Left renal cortex interstitium (tissue), 4 donors: ENCODE measurements around the gene DISC1. TPM values are rescaled to one million over a fixed set of nuclear protein-coding genes. Genes with fewer than 3 reads are reported as not detected.

Experiments
- DNase-seq, 4 donors: peaks; one replicate each; pipeline ENCODE4 v3.0.0-alpha.2; 2013; ENCODE audit warnings: low read depth in 4 of 4, low spot score in 2 of 4, missing footprints in 1 of 4
- polyA plus RNA-seq, 4 donors: library from polyadenylated mRNA; unstranded; fragments of 120-200 nt; gene quantifications; one replicate each; pipeline ENCODE4 v1.2.1, GENCODE V29; 2013; ENCODE audit not compliant: insufficient read length in 4 of 4

The DISC1 gene
- polyA plus RNA-seq, 4 donors: 5.3 to 6.6 (median 5.6) TPM

DNA sequence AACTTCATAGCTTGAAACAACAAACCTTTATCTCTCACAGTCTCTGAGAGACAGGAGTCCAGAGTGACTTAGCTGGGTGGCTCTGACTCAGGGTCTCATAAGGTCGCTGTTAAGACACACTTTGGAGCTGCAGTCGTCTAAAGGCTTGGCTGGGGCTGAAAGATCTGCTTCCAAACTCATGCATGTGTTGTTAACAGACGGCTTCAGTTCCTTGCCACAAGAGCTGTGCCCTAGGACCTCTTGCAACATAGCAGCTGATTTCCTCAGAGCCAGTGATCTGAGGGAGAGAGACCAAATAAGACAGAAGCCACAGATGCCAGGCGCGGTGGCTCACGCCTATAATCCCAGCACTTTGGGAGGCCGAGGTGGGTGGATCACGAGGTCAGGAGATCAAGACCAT is 176.8 kb downstream of the DISC1 start:
- DNase-seq: no peak

- no peak for DNase-seq
Observed at GRCh38 chr1:231806623-231807495, 180.3 kb downstream of the DISC1 start.

- no peak for DNase-seq
Observed at GRCh38 chr1:231807541-231807940, 181.0 kb downstream of the DISC1 start.

GRCh38 chr1:231808116-231808515 is 181.5 kb downstream of the DISC1 start:
- no peak for DNase-seq

DNA sequence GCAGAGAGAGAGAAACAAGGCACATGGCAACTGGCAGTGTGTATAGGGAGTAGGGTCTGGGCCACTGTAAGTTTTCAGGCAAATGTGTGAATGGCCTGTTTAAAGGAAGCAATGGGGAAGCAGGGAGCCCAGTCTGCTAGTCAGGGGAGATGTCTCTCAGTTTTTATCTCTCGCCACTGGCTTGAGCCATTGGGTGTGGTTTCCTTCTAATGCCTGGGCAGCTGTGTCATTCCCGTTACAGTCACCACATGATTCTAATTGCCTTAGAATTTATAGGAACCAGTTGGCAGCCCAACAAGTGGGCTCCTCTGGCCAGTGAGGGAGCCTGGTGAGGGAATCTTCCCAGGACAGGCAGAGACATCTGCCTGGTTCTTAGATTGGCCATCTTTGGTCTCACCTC is 182.4 kb downstream of the DISC1 start:
- DNase-seq: no peak

DNA sequence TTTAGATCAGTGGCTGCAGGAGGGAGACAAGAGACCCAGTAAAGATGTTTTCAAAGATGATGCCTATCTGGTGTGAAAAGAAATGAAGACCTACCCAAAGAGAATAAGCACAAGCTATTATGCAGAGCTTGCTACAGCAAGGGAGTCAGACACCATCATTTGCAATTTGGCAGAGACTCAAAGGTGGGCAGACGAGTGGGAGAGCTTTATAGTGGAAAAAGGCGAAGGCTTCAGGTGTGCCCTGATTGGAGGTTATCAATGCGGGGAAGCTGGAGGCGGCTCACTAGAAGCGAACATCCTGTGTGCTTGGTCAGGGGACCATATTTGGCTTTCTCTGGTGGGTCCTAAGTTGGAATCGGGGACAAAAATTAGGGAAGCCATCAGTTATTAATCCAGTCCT is 183.8 kb downstream of the DISC1 start:
- DNase-seq: no peak

GRCh38 chr1:231814021-231814420 is 187.4 kb downstream of the DISC1 start:
- peak in 1 of 4 donors; percentile 13 for DNase-seq

GRCh38 chr1:231814521-231814920 is 187.9 kb downstream of the DISC1 start:
- DNase-seq: no peak

GRCh38 chr1:231817801-231818200 is 191.2 kb downstream of the DISC1 start:
- no peak for DNase-seq

GRCh38 chr1:231818337-231818736 is 191.7 kb downstream of the DISC1 start:
- DNase-seq: no peak

- DNase-seq: no peak
Observed at GRCh38 chr1:231821281-231821680, 194.7 kb downstream of the DISC1 start.

GRCh38 chr1:231822041-231822440 is 195.5 kb downstream of the DISC1 start:
- no peak for DNase-seq

DNA sequence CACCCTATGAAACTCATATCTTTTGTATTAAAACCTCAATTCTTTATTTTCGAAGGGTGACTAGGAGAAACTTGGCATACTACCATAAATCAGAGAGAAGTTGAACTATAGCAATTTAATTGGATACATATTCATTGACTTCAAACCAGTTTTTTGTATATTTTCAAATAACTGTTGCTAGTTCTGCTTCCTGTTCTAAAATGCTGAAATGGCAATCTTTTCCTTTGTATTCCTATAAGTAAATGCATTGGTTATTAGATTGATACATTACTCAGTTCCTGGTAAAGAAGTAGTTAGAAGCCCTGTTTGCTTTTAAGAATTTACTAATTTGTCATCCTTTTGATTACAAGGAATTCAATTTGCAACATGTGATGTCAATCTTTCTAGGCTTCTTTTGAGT is 200.0 kb downstream of the DISC1 start:
- DNase-seq: no peak

DNA sequence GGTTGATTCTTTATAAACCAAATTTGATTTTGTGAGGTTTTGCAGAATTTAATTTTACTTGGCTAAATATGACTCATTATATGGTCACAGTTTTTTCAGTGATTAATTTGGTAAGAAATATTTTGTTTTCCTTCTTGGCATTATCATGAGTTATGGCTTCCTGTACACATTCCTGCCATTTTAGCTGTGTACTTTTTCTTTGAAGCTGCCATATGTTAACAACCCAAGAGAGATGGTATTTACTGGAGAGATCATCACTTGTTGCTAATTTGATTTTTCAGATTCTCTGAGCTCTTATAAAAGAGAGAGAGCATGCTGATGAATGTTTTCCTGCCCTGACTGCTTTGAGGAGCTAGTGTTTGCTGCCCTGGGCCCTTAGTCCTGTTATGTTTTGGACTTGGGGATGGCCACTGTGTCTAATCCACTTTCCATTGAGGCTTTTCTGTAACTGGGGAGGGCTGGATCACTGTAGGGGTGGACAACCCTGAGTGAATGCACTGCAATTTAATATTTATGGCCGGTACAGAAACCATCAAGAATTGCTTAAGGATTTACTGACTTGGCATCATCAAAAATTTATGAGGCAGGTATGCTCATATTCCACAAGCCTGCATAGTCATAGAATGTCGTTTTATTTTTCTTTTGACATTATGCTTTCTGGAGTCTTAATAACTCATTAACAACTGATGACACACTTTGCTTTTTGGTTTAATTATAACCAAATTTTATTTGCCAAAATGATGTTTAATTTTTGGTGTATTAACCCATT is 200.9 kb downstream of the DISC1 start:
- DNase-seq: no peak

GRCh38 chr1:231828182-231828920 is 201.8 kb downstream of the DISC1 start:
- DNase-seq: no peak

DNA sequence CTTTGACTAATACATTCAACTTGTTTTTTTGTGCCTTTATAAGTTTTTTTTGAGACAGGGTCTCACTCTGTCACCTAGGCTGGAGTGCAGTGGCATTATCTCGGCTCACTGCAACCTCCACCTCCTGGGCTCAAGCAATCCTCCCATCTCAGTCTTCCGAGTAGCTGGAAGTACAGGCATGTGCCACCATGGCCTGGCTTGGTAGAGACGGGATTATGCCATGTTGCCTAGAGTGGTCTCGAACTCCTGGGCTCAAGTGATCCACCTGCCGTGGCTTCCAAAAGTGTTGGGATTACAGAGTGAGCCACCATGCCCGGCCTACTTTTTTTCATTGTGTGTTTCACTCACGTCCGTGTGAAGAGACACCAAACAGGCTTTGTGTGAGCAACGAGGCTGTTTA is 202.7 kb downstream of the DISC1 start:
- no peak for DNase-seq

DNA sequence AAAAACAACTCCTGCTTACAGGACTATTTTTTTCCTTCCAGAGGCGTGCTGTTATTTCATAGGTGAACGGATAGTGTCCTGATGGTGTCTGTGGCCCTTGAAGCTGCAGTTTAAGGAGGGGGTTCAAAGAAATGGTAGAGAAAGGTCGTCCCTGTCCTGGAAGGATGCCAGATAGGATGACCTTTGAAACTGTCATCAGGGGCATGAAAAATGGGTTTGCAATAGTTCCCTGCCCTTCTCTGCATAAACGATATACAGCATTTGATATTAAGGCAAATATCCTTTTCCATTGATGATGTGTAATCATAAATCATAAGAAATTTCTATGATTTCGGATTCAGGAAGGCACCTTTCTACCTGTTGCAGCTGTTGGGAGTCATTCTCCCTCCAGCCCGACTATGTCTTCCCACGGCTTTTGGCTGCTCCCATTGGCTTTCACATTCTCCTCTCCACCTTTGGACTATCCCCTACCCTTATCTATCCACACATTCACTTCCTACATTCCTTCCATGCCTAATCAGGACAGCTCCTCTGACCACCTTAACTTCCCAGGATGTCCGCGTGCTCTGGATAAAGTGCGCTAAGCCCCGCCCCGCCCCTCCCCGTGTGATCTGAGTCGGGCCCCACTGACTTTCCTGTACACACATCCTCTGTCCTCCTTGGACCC is 209.8 kb downstream of the DISC1 start:
- no peak for DNase-seq

DNA sequence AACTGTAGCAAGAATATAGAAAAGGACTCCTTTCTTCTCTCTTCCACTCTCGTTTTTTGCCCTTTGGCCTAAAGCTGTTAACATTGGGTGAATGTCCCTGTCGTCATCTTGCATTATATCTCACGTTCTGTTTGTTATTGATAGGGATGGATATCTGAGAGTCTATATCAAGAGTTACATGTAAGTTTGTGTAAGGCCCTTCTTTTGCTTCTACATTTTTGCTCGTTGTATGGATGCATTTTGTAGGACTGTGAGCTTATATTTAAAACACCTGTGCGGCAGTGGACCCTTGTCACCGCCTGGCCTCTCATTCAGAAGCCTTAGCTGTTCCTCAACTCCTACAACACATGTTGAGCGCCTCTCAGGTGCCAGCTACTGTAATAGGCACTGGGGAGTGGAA is 211.9 kb downstream of the DISC1 start:
- no peak for DNase-seq

- DNase-seq: no peak
Observed at GRCh38 chr1:231839999-231840398, 213.4 kb downstream of the DISC1 start.

DNA sequence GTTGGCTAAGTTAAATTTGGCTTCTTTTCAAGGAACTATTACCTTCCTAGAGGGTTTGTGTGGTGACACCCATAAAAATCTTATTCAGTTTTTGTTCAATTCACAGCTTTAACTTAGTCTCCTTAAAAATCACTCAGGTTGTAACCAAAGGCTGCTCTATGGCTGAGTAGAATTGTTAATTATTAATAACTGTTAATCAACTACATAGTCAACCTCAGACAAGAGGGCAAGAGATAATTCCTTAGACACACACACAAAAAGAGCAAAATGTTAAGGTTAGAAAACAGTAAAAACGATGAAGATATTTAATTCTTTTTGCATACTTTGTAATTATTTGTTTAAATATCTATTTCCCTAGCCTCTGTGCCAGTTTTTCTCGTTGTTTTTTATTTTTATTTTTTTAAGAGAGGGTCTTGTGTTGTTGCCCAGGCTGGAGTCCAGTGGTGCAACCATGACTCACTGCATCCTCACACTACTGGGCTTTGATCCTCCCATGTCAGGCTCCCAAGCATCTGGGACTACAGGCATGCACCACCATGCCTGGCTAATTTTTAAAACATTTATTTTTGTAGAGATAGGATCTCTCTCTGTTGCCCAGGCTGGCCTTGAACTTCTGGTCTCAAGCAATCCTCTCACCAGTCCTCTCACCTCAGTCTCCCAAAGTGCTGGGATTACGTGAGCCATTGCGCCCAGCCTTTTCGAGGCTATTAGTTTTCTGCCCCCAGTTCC is 215.2 kb downstream of the DISC1 start:
- no peak for DNase-seq
